Peyer's patch (tissue), 4 donors: ENCODE data around the gene APBB3. TPM values are rescaled to one million over a fixed set of nuclear protein-coding genes. Genes with fewer than 3 reads are reported as not detected.
"Not testable (repeated sequence)": the region's sequence is repeated elsewhere in the genome, so short reads cannot be mapped to it uniquely, and the experiment has no call there.

ENCODE experiments used
- DNase-seq, 3 donors: peaks; one replicate each; pipeline ENCODE4 v3.0.0-alpha.2; 2017 to 2019
- H3K27ac ChIP-seq, 4 donors: fragments of 200-600 bp; sonication (generic); one replicate each; pipeline ENCODE4 v1.5.1; 2016 to 2019
- H3K27me3 ChIP-seq, 2 donors: fragments of 200-600 bp; sonication (generic); one replicate each; pipeline ENCODE4 v1.5.1; 2019
- H3K36me3 ChIP-seq, 3 donors: fragments of 200-600 bp; sonication (generic); one replicate each; pipeline ENCODE4 v1.5.1; 2016 to 2019
- H3K4me1 ChIP-seq, 4 donors: fragments of 200-600 bp; sonication (generic); one replicate each; pipeline ENCODE4 v1.5.1; 2016 to 2019
- H3K4me3 ChIP-seq, 4 donors: fragments of 200-600 bp; sonication (generic); 1 replicate in 3 of 4; 2 replicates in 1 of 4; pipeline ENCODE4 v1.5.1; 2016 to 2019; ENCODE audit warnings: mild to moderate bottlenecking in 1 of 4
- H3K9me3 ChIP-seq, 4 donors: fragments of 200-600 bp; sonication (generic); one replicate each; pipeline ENCODE4 v1.5.1; 2016 to 2019; ENCODE audit warnings: mild to moderate bottlenecking in 1 of 4
- POLR2A ChIP-seq, 2 donors: fragments of 450-650 bp; IDR thresholded peaks; one replicate each; pipeline ENCODE4 v1.5.1; 2017; ENCODE audit warnings: antibody characterized with exemption in 2 of 2, mild to moderate bottlenecking in 2 of 2, moderate library complexity in 2 of 2
- total RNA-seq, 4 donors: library from RNA; depleted of rRNA; stranded (reverse); fragments of >200 nt; gene quantifications; one replicate each; pipeline ENCODE4 v1.1.0, GENCODE V29; 2016
- TF ChIP-seq, protein P1 (sequence below), 6 experiments: fragments of 450-650 bp in 4 of 6; fragments of 200-600 bp in 2 of 6; sonication (generic) in 1 of 6; IDR thresholded peaks; one replicate each; pipeline ENCODE4 v1.5.1; 2017 to 2019; ENCODE audit warnings: antibody characterized with exemption in 6 of 6, mild to moderate bottlenecking in 3 of 6, moderate library complexity in 1 of 6

Gene APBB3
- total RNA-seq, 4 donors from 2014 or later: 21.7 to 78.5 (median 62.4) TPM

DNA sequence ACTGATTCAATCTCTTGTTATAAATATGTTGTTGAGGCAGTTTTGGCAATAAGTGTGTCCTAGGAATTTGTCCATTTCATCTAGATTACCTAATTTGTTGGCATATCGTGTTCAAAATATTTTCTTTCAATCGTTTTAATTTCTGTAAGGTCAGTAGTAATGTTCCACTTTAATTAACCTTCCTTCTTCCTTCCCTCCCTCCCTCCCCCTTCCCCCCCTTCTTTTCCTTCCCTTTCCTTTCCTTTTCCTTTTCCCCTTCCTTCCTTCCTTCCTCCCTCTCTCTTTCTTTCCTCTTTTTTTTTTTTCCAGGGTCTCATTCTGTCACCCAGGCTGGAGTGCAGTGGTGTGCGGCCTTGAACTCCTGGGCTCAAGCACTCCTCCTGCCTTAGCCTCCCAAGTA lies 41.5 kb upstream of the APBB3 start:
- TF ChIP-seq, protein P1, sequence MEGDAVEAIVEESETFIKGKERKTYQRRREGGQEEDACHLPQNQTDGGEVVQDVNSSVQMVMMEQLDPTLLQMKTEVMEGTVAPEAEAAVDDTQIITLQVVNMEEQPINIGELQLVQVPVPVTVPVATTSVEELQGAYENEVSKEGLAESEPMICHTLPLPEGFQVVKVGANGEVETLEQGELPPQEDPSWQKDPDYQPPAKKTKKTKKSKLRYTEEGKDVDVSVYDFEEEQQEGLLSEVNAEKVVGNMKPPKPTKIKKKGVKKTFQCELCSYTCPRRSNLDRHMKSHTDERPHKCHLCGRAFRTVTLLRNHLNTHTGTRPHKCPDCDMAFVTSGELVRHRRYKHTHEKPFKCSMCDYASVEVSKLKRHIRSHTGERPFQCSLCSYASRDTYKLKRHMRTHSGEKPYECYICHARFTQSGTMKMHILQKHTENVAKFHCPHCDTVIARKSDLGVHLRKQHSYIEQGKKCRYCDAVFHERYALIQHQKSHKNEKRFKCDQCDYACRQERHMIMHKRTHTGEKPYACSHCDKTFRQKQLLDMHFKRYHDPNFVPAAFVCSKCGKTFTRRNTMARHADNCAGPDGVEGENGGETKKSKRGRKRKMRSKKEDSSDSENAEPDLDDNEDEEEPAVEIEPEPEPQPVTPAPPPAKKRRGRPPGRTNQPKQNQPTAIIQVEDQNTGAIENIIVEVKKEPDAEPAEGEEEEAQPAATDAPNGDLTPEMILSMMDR (IDR thresholded peaks at IDR 0.05): no peak
- TF ChIP-seq POLR2A (IDR thresholded peaks at IDR 0.05): no peak
- no peaks in the 10 kb centered on the region for H3K27me3 ChIP-seq
- no peak overlapping the region for H3K27ac ChIP-seq
- H3K4me1 ChIP-seq: peaks cover 0 to 5% (median 2%) of the 10 kb centered on the region in 4 donors
- no peaks in the 10 kb centered on the region for H3K36me3 ChIP-seq
- DNase-seq: no peak
- no peaks in the 10 kb centered on the region for H3K9me3 ChIP-seq
- H3K4me3 ChIP-seq: no peak overlapping the region

DNA sequence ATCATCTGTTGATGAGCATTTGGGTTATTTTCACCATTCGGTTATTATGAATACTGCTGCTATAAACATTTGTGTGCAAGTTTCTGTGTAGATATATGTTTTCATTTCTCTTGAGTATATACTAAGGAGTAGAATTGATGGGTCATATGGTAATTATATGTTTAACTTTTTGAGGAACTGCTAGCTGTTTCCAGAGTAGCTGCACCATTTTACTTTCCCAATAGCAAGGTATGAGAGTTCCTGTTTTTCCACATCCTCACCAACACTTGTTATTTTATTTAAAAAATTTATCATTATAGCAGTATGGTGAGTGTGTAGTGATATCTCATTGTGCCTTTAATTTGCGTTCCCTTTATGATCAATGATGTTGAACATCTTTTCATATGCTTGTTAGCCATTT lies 39.3 kb upstream of the APBB3 start:
- H3K36me3 ChIP-seq: no peaks in the 10 kb centered on the region
- no peaks in the 10 kb centered on the region for H3K9me3 ChIP-seq
- TF ChIP-seq POLR2A (IDR thresholded peaks at IDR 0.05): no peak
- TF ChIP-seq, protein P1 (IDR thresholded peaks at IDR 0.05): no peak
- no peak for DNase-seq
- no peaks in the 10 kb centered on the region for H3K4me1 ChIP-seq
- H3K27ac ChIP-seq: no peak overlapping the region
- no peaks in the 10 kb centered on the region for H3K27me3 ChIP-seq
- no peak overlapping the region for H3K4me3 ChIP-seq

DNA sequence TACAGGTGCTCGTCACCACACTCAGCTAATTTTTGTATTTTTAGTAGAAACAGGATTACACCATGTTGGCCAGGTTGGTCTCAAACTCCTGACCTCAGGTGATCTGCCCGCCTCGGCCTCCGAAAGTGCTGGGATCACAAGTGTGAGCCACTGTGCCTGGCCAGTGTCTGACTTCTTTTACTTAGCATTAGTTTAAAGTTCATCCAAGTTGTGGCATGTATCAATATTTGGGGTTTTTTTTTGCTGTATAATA lies 39.0 kb upstream of the APBB3 start:
- not testable (repeated sequence) for H3K4me1 ChIP-seq, H3K9me3 ChIP-seq, H3K36me3 ChIP-seq, H3K4me3 ChIP-seq, DNase-seq, H3K27ac ChIP-seq, H3K27me3 ChIP-seq

DNA sequence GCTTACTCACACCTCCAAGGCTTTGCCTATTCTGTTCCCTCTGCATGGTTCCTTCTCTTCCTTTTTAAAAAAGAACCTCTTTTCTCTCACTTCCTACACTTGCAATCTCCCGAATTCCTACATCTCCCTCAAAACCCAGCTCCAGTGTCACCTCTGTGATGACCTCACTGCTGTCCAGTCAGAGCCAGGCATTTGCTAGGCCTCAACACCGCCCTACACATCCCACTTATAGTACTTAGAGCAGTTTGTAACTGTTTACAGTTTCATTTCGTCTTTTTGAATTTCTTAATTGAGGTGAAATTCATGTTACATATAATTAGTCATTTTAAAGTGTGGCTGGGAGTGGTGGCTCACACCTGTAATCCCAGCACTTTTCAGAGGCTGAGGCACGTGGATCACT lies 37.7 kb upstream of the APBB3 start:
- Histone ChIP-seq H3K4me1 (no peaks in the 10 kb centered on the region), H3K4me3 (no peak overlapping the region), H3K27ac (peak overlapping the region in 1 of 4 donors; percentile 16), H3K36me3 (no peaks in the 10 kb centered on the region), H3K27me3 (no peaks in the 10 kb centered on the region), H3K9me3 (no peaks in the 10 kb centered on the region)
- TF ChIP-seq, protein P1 (IDR thresholded peaks at IDR 0.05): no peak
- no peak for TF ChIP-seq POLR2A (IDR thresholded peaks at IDR 0.05)
- no peak for DNase-seq

DNA sequence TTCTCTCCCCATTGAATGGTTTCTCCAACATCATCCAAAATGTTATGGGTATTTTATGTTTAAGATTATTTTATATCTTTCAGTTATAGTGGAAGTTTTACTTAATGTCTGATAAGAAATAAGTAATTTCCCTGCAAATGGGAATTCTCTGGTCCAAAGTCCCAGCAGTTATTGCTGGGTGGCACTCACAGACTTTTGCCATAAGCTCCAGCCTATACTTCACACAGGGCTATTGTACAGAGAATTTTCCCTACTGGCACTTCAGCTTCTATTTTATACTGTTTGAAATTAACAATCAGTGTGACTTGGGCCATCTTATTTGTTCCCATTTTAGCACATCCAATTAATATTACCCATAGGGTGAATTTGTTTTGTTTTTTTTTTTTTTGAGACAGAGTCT lies 35.7 kb upstream of the APBB3 start:
- no peaks in the 10 kb centered on the region for H3K9me3 ChIP-seq
- no peaks in the 10 kb centered on the region for H3K27me3 ChIP-seq
- H3K4me3 ChIP-seq: no peak overlapping the region
- TF ChIP-seq POLR2A (IDR thresholded peaks at IDR 0.05): no peak
- TF ChIP-seq, protein P1 (IDR thresholded peaks at IDR 0.05): no peak
- H3K4me1 ChIP-seq: no peaks in the 10 kb centered on the region
- no peaks in the 10 kb centered on the region for H3K36me3 ChIP-seq
- H3K27ac ChIP-seq: no peak overlapping the region
- no peak for DNase-seq

DNA sequence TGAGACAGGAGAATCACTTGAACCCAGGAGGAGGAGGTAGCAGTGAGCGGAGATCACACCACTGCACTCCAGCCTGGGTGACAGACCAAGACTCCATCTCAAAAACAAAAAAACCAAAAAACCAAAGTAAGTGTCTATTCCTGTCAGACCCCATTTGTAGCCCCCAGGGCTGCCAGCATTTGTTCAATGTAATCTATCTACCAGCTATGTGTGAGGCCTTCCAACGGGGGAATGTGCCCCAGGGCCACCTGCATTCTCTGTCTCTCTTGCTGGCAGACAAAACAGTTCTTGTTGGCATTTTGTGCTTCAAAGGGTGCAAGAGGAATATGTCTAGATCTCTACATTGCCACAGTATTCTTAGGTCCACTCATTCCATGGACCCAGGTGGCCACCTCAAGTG lies 34.4 kb upstream of the APBB3 start:
- H3K9me3 ChIP-seq: no peaks in the 10 kb centered on the region
- H3K4me1 ChIP-seq: no peaks in the 10 kb centered on the region
- no peak for DNase-seq
- no peak for TF ChIP-seq POLR2A (IDR thresholded peaks at IDR 0.05)
- TF ChIP-seq, protein P1 (IDR thresholded peaks at IDR 0.05): no peak
- H3K27me3 ChIP-seq: no peaks in the 10 kb centered on the region
- H3K27ac ChIP-seq: no peak overlapping the region
- no peaks in the 10 kb centered on the region for H3K36me3 ChIP-seq
- no peak overlapping the region for H3K4me3 ChIP-seq
